GM12864 (cell line): ENCODE data around the gene ERBB4.

Experiments
- DNase-seq: peaks from one replicate; pipeline ENCODE4 v3.0.0-alpha.2; 2011; ENCODE audit warnings: low read depth
- H3K4me3 ChIP-seq: 2 replicates; pipeline ENCODE4 v1.5.1; 2011; ENCODE audit warnings: mild to moderate bottlenecking, low read depth, low read length, control low read depth
- TF ChIP-seq, protein P1 (sequence below): IDR thresholded peaks from 2 replicates; pipeline ENCODE4 v1.5.1; 2011; ENCODE audit warnings: low read depth, mild to moderate bottlenecking, moderate library complexity, low read length, control low read depth, inconsistent platforms; ENCODE audit errors: missing control alignments

ERBB4 gene

GRCh38 chr2:212528106-212528856, 10.3 kb downstream of the ERBB4 start:
- no peak for DNase-seq
- TF ChIP-seq, protein P1, sequence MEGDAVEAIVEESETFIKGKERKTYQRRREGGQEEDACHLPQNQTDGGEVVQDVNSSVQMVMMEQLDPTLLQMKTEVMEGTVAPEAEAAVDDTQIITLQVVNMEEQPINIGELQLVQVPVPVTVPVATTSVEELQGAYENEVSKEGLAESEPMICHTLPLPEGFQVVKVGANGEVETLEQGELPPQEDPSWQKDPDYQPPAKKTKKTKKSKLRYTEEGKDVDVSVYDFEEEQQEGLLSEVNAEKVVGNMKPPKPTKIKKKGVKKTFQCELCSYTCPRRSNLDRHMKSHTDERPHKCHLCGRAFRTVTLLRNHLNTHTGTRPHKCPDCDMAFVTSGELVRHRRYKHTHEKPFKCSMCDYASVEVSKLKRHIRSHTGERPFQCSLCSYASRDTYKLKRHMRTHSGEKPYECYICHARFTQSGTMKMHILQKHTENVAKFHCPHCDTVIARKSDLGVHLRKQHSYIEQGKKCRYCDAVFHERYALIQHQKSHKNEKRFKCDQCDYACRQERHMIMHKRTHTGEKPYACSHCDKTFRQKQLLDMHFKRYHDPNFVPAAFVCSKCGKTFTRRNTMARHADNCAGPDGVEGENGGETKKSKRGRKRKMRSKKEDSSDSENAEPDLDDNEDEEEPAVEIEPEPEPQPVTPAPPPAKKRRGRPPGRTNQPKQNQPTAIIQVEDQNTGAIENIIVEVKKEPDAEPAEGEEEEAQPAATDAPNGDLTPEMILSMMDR: no peak
- no peak overlapping the region for H3K4me3 ChIP-seq

- DNase-seq: no peak
- TF ChIP-seq, protein P1: no peak
- no peak overlapping the region for H3K4me3 ChIP-seq
Observed at GRCh38 chr2:212526059-212526458, 12.5 kb downstream of the ERBB4 start.

GRCh38 chr2:212523756-212524155, 14.8 kb downstream of the ERBB4 start:
- no peak for DNase-seq
- TF ChIP-seq, protein P1: no peak
- H3K4me3 ChIP-seq: no peak overlapping the region

- DNase-seq: no peak
- H3K4me3 ChIP-seq: no peak overlapping the region
- TF ChIP-seq, protein P1: no peak
Observed at GRCh38 chr2:212520340-212520739, 18.3 kb downstream of the ERBB4 start.

DNA sequence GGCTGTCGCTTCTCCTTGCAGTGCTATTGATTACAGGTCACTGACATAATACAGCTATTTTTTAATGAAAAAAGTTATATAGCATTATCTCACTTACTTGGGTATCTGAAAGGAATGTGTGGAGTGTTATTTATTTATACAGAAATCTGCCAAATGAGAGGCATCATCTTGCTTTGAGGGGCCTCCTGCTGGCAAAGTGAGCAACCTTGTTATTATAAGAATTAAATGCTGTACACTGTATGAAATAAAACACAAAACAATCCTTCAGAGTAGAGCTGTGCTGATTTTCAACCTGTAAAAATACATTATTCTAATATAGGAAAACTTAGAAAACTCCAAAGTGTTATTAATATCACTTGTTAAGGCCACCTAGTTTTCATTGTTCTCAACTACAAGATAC, 20.9 kb downstream of the ERBB4 start:
- H3K4me3 ChIP-seq: no peak overlapping the region
- TF ChIP-seq, protein P1: no peak
- no peak for DNase-seq

- no peak for DNase-seq
- TF ChIP-seq, protein P1: no peak
- H3K4me3 ChIP-seq: no peak overlapping the region
Observed at GRCh38 chr2:212505586-212505985, 33.0 kb downstream of the ERBB4 start.

GRCh38 chr2:212495046-212495445, 43.6 kb downstream of the ERBB4 start:
- no peak overlapping the region for H3K4me3 ChIP-seq
- DNase-seq: no peak
- TF ChIP-seq, protein P1: no peak
